CD4-positive, alpha-beta T cell (primary cell): ENCODE data around the gene MSH3. TPM values are rescaled to one million over a fixed set of nuclear protein-coding genes. Genes with fewer than 3 reads are reported as not detected.

Experiments used
- ATAC-seq: fragments of 200-7000 bp; cut with Tn5 transposase; one replicate; pipeline ENCODE4 v1.10.0; 2022; ENCODE audit warnings: mild to moderate bottlenecking; ENCODE audit not compliant: poor library complexity
- CTCF ChIA-PET: fragments of 350-600 bp; sonication (Branson Sonifier 250); formaldehyde crosslinking; loops from one replicate; lab custom pipeline; 2021; ENCODE audit warnings: antibody characterized with exemption, inconsistent platforms; lab: Charles Lee
- POLR2A ChIA-PET: fragments of 350-600 bp; sonication (Branson Sonifier 250); formaldehyde crosslinking; loops from one replicate; lab custom pipeline; 2021; ENCODE audit warnings: antibody characterized with exemption, inconsistent platforms; lab: Charles Lee
- DNase-seq, 14 experiments: peaks; one replicate each; pipeline ENCODE4 v3.0.0-alpha.2; 2013 to 2020; ENCODE audit warnings: mixed read lengths in 2 of 14
- H3K27ac ChIP-seq, 2 donors: one replicate each; pipeline versions ENCODE4 v1.5.1 to v1.7.0; 2013; ENCODE audit warnings: low read length in 2 of 2, low read depth in 1 of 2, mild to moderate bottlenecking in 1 of 2
- H3K27me3 ChIP-seq, 2 experiments: 1 replicate in 1 of 2; 2 replicates in 1 of 2; pipeline versions ENCODE4 v1.6.1 to v1.7.0; 2013; ENCODE audit warnings: low read length in 2 of 2, control low read depth in 1 of 2, mild to moderate bottlenecking in 1 of 2, moderate library complexity in 1 of 2; ENCODE audit not compliant: insufficient read depth in 2 of 2, control insufficient read depth in 1 of 2
- H3K36me3 ChIP-seq: one replicate; pipeline ENCODE4 v1.6.1; 2013; ENCODE audit warnings: low read length, control low read depth; ENCODE audit not compliant: insufficient read depth
- H3K4me1 ChIP-seq: one replicate; pipeline ENCODE4 v1.6.1; 2013; ENCODE audit warnings: low read length, control low read depth; ENCODE audit not compliant: insufficient read depth
- H3K4me3 ChIP-seq: one replicate; pipeline ENCODE4 v1.5.1; 2013; ENCODE audit warnings: mild to moderate bottlenecking, low read length, moderate library complexity
- H3K9me3 ChIP-seq, 2 experiments: 1 replicate in 1 of 2; 2 replicates in 1 of 2; pipeline versions ENCODE4 v1.6.1 to v1.7.0; 2013; ENCODE audit warnings: low read length in 2 of 2, mild to moderate bottlenecking in 2 of 2, control low read depth in 1 of 2, moderate library complexity in 1 of 2; ENCODE audit not compliant: control insufficient read depth in 1 of 2, insufficient read depth in 1 of 2
- H3K27ac Mint-ChIP-seq: one replicate; pipeline ENCODE4 v1.8.0; 2020; ENCODE audit warnings: mixed read lengths
- H3K27me3 Mint-ChIP-seq: one replicate; pipeline ENCODE4 v1.8.0; 2021; ENCODE audit warnings: mixed read lengths
- H3K36me3 Mint-ChIP-seq: one replicate; pipeline ENCODE4 v1.8.0; 2021; ENCODE audit warnings: low read depth, mixed read lengths
- H3K4me1 Mint-ChIP-seq: one replicate; pipeline ENCODE4 v1.8.0; 2021; ENCODE audit warnings: low read depth, mixed read lengths
- H3K4me3 Mint-ChIP-seq: one replicate; pipeline ENCODE4 v1.8.0; 2020; ENCODE audit warnings: mild to moderate bottlenecking, mixed read lengths
- H3K9me3 Mint-ChIP-seq: one replicate; pipeline ENCODE4 v1.8.0; 2020; ENCODE audit warnings: mixed read lengths
- CTCF ChIP-seq: fragments of 200-600 bp; IDR thresholded peaks from one replicate; pipeline ENCODE4 v1.8.0; 2022; ENCODE audit warnings: antibody characterized with exemption, mild to moderate bottlenecking
- intact Hi-C, 2 experiments: fragments of 100-400 bp; cut with DNase I in 1 of 2; cut with micrococcal nuclease in 1 of 2; formaldehyde crosslinking; loops; one replicate each; pipeline versions ENCODE4 v1.15.1 to v1.9.0; 2023 to 2025; cut with DNase I, micrococcal nuclease
- total RNA-seq, 174 experiments: library from RNA in 2 of 174; stranded (reverse) in 2 of 174; gene quantifications; one replicate each; pipeline ENCODE4 v1.2.3 and lab custom pipeline; 2021 to 2026

The MSH3 gene
- total RNA-seq, 2 experiments from 2014 or later, result 11.3 to 13.0 TPM

GRCh38 chr5:80715887-80716286, 61.4 kb downstream of the MSH3 start:
- Histone ChIP-seq H3K9me3 (peaks cover 4 to 9% of the 10 kb centered on the region in 2 experiments), H3K27me3 (no peaks in the 10 kb centered on the region), H3K27ac (no peak overlapping the region), H3K4me3 (no peak overlapping the region), H3K4me1 (peaks cover 5% of the 10 kb centered on the region), H3K36me3 (peaks cover 14% of the 10 kb centered on the region)
- intact Hi-C loops, result no loop called here
- DNase-seq (no peak), ATAC-seq (no peak)
- H3K36me3 Mint-ChIP-seq, result peaks cover 89% of the 10 kb centered on the region
- H3K4me1 Mint-ChIP-seq, result peaks cover under 1% of the 10 kb centered on the region
- ChIA-PET POLR2A (no interaction called here), CTCF (no interaction called here)
- no peaks in the 10 kb centered on the region for H3K27me3 Mint-ChIP-seq
- peaks cover 6% of the 10 kb centered on the region for H3K9me3 Mint-ChIP-seq
- H3K27ac Mint-ChIP-seq, result no peak overlapping the region
- H3K4me3 Mint-ChIP-seq, result no peak overlapping the region
- no peak for TF ChIP-seq CTCF

GRCh38 chr5:80720181-80720580, 65.7 kb downstream of the MSH3 start:
- H3K4me1 Mint-ChIP-seq, result no peaks in the 10 kb centered on the region
- peaks cover 4 to 9% of the 10 kb centered on the region in 2 experiments for H3K9me3 ChIP-seq
- no peak overlapping the region for H3K4me3 ChIP-seq
- H3K27ac Mint-ChIP-seq, result no peak overlapping the region
- no peak overlapping the region for H3K27ac ChIP-seq
- H3K36me3 ChIP-seq, result peaks cover 7% of the 10 kb centered on the region
- H3K27me3 Mint-ChIP-seq, result no peaks in the 10 kb centered on the region
- ChIA-PET POLR2A (no interaction called here), CTCF (no interaction called here)
- TF ChIP-seq CTCF, result no peak
- ATAC-seq (no peak), DNase-seq (no peak)
- H3K9me3 Mint-ChIP-seq, result peaks cover 6% of the 10 kb centered on the region
- no peak overlapping the region for H3K4me3 Mint-ChIP-seq
- H3K4me1 ChIP-seq, result no peaks in the 10 kb centered on the region
- H3K27me3 ChIP-seq, result no peaks in the 10 kb centered on the region
- peaks cover 81% of the 10 kb centered on the region for H3K36me3 Mint-ChIP-seq
- intact Hi-C loops, result no loop called here

GRCh38 chr5:80722916-80723315, 68.5 kb downstream of the MSH3 start:
- Histone ChIP-seq H3K36me3 (peaks cover 31% of the 10 kb centered on the region), H3K4me3 (no peak overlapping the region), H3K4me1 (no peaks in the 10 kb centered on the region), H3K27ac (no peak overlapping the region), H3K27me3 (no peaks in the 10 kb centered on the region), H3K9me3 (peaks cover 4 to 9% of the 10 kb centered on the region in 2 experiments)
- Mint-ChIP-seq H3K9me3 (peaks cover 6% of the 10 kb centered on the region), H3K36me3 (peaks cover 87% of the 10 kb centered on the region), H3K4me1 (no peaks in the 10 kb centered on the region), H3K4me3 (no peak overlapping the region), H3K27me3 (no peaks in the 10 kb centered on the region), H3K27ac (no peak overlapping the region)
- intact Hi-C loops, result no loop called here
- no peak for ATAC-seq
- ChIA-PET CTCF (no interaction called here), POLR2A (no interaction called here)
- no peak for DNase-seq
- no peak for TF ChIP-seq CTCF
